Measurements from ENCODE around the gene HOXD11.

DNA sequence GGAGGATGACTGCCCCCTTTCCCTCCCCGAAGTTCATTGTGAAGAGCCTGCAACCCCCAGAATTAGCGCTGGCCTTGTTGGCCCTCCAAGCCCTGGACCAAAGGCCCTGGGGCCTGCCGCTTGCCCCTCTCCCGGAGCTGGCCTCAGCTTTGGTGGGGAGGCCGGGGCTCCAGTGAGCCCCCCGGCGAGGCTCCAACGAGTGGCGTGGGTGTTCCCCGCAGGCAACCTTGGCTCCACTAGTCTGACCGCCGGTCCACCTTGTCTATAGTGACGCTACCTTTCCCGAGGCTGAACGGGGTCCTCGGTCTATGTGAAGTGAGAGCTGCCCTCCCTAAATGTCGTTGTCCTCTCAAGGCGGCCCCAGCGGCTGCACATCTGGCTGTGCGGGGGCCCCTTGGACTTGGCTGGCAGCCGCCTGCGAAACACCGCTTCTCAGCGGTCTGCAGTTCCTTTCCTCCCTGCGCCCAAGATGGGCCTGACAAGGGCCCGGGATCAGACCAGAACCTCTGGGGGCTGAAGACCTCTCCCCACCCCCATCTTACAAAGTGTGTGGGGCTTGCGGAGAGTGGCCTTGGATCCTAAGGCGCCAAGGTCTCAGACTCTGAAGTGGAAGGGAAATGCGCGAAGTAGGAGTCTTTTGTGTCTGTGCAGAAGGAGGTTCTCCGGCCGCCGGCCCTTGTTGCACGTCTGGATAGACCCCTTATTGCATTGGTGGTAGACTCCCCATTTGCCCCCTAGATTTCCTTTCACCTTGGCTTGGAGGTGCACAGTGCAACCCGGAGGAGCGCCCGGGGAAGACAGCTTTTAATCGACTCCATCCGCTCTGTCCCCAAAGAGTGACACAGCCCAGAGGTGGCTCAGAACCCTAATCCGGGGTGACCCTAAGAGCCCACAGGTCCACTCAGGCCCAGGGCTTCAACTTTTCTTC lies 5.6 kb downstream of the HOXD11 start:
- no peak for TF ChIP-seq POLR2AphosphoS5 (IDR thresholded peaks at IDR 0.05; ENCODE audit: low read depth, low read length)
- no peak for TF ChIP-seq TAF1 (IDR thresholded peaks at IDR 0.05; ENCODE audit: borderline replicate concordance, low read depth, low read length)
- TF ChIP-seq POLR2A (IDR thresholded peaks at IDR 0.05; ENCODE audit: low read depth, low read length): no peak

All from GM12892 (cell line).